Activated CD4-positive, alpha-beta T cell treated with anti-CD3 and anti-CD28 coated beads, Interleukin-2, amount 50 U/mL, for 16 hours (primary cell): ENCODE measurements around the gene SSNA1.

Source experiments
- DNase-seq: peaks from one replicate; pipeline ENCODE4 v3.0.0-alpha.2; 2020

SSNA1 gene

GRCh38 chr9:137222190-137223077 is 34.0 kb downstream of the SSNA1 start, which contains the start of gene RNF208:
Gene RNF208, minus strand, starts transcription at chr9:137222240. Its CDS starts 1,028 bp downstream, at chr9:137221212.
- DNase-seq = no peak

DNA sequence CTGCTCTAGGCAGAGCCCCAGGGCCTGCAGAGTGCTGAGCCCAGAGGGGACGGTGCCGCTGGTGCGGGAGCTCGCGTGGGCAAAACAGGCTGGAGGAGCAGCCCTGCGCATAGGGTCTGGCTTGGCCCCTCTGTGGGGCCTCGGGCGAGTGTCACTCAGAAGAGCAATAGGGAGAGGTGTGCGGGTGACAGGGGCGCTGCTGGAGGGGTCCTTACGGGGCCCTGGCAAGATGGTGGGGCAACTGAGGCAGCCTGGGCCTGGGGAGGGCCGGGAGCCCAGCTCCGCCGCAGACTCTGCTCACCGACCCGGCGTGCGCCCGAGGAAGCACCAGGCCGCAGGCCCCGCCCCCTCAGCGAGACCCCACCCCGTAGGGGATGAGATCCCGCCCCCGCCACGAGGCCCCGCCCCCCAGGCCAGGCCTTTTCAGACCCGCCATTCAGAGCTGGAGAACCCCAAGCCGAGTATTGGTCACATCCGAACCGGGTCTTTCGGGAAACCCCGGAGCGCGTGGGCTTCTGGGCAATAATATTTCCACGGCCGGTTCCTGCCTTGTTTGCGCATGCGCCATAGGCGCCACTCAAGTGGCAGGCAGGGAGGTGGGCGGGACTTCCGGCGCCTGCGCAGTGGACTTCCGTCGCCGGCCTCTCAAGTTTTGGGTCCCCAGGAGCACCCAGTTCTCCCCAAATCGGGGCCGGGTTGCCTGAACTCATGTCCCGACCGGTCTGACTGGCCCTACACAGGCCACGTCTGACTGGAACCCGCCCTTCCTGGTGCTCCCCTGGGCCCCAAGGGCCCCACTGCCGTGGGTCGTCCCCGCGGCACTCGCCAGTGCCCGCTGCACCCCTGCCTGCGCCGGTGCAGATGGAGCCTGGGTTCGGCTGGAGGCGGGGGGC is 34.8 kb downstream of the SSNA1 start:
- DNase-seq = peak; percentile 100

DNA sequence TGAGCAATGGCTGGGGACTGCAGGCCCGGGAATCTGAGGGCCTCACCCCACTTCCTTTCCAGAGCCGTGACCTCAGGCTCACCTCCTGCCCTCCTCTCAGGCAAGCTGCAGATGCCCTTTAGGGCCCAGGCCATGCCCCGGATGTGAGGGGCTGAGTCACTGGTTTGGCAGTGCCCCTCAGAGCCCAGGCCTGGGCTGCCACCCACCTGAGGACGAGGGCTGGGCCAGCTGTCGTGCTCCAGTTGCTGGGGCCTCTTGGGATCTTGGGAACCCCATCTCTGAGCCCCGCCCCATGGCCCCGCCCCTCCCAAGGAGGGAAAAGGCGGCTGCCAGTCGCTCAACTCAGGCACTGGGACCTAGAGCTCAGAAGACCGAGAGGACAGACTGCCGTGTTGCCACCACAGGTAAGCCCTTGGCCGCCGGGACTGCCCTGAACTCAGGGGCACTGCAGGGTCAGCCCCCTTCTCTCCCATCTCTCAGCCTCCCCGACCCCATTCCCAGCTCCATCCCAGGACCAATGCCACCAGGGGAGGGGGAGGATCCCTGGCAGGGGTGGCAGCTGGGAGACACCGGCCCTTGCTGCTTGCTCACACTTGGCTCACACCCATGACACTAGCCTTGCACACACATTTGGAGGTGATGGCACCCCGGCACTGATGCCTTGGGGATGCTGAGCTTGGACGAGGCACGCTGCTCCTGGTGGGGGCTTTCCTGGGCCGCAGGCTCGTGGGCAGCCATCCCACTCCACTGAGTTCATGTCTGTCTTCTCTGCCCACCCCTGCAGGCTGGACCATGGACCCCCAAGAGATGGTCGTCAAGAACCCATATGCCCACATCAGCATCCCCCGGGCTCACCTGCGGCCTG is 36.6 kb downstream of the SSNA1 start, which contains the start of gene CYSRT1:
Gene CYSRT1, plus strand, starts transcription at position 345 of the 865 bp plus-strand sequence. Its CDS starts 448 bp downstream, at position 793.
- no peak for DNase-seq

- DNase-seq = no peak
These were observed 37.3 kb downstream of the SSNA1 start for GRCh38 chr9:137225699-137226331.

DNA sequence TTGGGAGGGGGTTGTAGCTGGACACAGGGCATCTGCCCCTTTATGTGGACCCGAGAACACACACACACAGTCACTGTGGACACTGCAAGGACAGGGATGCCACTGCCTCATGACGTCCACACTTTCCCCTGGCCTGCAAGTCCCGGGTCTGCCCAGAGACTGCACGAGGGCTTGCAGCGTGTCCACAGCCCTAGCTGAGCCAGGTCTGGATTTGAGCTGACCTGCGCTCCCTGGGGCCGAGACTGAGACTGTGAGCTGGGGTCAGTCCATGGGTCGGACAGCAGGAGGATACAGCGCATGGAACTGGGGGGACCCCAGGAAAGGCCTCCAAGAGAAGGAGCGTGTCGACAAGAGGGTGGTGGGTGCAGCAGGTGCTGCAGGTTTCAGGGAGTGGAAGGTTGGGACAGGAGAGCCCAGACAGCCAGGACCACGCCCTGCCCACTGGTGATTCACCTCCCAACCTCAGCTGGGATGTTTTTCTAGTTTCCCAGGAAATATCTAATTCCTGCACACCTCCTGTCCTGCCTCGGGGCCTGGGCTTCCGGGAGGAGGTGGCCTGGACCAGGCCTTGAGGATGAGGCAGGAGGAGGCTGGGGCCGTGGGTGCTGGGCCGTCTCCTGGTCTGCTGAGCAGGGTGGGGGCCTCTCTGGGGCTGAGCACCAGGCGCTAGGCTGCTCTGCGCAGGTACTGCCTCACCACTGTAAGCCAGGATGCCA is 38.0 kb downstream of the SSNA1 start:
- DNase-seq = no peak

DNA sequence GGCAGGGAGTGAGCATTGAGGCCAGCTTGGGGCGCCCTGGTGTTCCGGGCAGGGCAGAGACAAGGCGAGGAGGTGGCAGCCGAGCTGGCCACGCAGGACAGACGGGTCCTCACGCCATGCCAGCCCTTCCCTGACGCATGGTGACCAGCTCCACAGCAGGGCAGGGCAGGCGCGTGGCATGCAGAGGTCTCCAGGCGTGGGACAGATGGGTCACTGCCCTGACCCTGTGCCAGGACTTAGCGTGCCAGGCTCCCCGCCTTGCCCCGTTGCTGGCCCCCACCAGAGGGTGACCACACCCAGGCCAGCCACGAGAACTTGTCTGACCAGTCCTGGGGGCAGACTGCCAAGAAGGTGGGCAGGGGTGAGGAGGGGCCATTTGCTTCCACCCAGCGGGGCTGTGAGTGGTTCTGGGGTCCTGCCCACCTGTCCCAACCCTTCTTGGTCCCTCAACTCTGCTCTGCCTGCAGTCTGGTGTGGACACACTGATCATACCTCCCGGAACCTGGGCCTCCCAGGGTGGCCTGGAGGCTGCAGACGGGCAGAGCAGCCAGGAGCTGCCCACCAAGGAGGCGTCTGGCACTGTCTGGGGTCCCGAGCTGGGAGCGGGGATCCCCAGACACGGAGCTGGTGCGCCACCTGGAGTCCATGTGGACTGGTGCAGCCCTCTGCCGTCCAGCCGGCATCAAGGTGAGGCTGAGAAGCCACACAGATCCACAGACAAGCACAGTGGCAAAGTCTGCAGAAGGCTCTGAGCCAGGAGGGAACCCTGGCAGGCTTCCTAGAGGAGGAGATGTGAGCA is 38.8 kb downstream of the SSNA1 start, which contains the start of gene RNF224:
Gene RNF224, plus strand, starts transcription at position 449 of the 799 bp plus-strand sequence. CDS start 834 bp downstream, outside the sequence.
- DNase-seq = peak; percentile 84

DNA sequence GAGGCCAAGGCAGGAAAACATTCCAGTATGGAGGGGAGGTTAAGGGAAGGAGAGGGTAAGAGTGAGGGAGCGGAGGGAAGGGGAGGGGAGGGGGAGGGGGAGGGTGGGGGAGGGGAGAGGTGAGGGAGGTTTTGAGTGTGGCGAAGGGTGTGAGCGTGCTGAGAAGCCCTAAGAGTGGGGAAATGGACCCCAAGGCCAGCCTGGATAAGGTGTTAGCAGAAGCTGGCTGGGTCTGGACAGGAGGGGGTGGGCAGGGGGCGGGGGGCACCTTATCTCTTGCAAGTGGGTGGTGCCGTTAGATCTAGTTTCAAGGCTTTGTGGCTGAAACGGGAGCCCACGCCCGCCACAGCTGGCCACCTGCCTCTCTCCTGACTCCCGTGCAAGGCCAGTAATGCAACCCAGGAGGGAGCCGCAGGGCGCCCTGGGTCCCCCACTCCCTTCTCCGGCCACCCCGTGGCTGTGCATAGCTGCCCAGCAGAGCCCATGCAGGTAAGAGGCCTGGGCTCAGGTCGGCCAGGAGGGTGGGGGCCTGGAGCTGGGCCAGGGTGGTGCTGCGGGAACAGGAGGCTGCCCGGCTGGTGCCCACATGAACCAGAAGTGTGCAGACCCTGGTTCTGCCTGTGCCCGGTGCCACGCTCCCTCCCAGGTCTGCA is 39.5 kb downstream of the SSNA1 start:
- DNase-seq = no peak

GRCh38 chr9:137228506-137228967 is 40.1 kb downstream of the SSNA1 start:
- no peak for DNase-seq

GRCh38 chr9:137228968-137229896 is 40.8 kb downstream of the SSNA1 start:
- no peak for DNase-seq

GRCh38 chr9:137229903-137230704 is 41.6 kb downstream of the SSNA1 start:
- DNase-seq = no peak

- no peak for DNase-seq
These were observed 42.4 kb downstream of the SSNA1 start, which contains the start of gene SLC34A3 for GRCh38 chr9:137230705-137231371. Gene SLC34A3, plus strand, starts transcription at chr9:137230901. Its CDS starts 802 bp downstream, at chr9:137231703.

DNA sequence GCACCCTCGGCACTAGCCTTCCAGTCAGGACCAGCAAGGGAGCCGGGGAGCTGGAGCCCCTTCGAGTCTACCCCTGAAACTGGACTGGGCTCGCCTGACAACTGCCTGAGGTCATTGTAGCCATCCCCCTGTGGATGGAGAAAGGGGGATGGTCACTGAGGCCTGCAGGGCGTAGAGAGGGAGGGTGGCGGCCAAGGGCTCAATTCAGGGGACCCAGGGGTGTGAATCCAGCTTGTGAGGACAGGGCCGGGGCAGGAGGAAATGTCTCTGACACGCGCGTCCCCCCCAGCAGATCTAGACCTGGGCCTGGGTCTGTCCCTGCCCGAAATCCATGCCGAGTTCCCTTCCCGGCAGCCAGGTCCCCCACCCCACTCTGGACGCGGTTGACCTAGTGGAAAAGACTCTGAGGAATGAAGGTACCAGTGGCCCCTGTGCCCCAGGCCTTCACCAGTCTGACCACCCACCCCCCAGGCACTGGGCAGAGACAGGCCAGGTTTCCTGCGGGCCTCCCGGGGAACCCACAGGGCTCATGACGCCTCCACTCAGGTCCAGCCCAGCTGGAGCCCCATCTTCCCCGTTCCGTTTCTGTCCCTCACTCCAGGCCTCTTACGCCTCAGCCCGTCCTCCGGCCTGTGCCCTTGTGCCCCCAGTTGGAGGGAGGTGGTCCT is 43.0 kb downstream of the SSNA1 start:
- DNase-seq = no peak

DNA sequence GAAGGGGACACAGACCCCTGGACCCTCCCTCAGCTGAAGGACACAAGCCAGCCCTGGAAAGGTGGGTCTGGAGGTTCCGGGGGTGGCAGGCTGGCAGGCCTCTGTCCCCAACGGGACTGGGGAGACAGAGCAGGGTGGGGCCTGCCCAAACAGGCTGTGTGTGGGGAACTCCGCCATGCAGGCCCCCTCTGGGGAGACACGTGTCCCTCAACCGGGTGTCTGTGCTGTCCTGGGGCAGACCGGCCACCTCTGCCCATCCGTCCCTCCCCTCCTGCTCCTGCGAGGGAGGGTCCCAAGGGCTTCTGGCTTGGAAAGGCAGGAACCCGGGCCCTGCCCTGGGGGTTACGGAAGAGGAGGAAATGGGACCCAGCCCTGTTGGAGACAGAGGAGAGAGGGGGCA is 43.6 kb downstream of the SSNA1 start:
- DNase-seq = no peak

DNA sequence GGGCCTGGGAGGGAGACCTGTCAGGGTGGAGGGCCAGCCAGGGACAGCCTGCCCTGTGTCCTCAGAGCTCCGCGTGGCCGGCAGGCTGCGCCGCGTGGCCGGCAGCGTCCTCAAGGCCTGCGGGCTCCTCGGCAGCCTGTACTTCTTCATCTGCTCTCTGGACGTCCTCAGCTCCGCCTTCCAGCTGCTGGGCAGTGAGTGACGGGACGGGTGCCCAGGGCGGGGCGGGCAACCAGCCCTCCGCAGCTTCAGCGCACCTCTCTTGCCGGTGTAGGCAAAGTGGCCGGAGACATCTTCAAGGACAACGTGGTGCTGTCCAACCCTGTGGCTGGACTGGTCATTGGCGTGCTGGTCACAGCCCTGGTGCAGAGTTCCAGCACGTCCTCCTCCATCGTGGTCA is 44.0 kb downstream of the SSNA1 start:
- no peak for DNase-seq

DNA sequence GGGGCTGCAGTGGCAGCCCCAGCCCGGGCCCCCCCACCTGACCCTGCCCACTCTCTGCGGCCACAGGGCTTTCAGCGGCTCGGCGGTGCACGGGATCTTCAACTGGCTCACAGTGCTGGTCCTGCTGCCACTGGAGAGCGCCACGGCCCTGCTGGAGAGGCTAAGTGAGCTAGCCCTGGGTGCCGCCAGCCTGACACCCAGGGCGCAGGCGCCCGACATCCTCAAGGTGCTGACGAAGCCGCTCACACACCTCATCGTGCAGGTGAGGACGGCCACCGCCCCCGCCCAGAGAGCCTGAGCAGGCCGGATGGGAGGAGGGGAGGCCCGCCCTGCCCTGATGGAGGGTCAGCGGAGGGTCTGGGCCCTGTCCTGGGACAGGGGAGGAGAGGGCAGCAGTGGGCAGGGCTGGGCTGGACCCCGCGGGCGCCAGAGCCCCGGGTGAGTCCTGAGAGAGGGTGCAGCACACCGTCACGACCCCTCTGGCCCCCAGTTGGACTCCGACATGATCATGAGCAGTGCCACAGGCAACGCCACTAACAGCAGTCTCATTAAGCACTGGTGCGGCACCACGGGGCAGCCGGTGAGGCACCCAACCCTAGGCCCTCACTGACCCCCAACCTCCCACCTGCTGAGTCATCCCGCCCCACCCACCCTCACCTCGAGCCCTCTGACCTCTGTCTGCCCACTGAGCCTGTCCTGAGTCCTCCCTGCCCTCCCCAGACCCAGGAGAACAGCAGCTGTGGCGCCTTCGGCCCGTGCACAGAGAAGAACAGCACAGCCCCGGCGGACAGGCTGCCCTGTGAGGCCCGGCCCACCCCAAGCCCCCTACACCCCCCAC is 44.9 kb downstream of the SSNA1 start:
- no peak for DNase-seq
